OCI-LY7 (cell line): ENCODE data around the gene HIP1R. TPM values are rescaled to one million over a fixed set of nuclear protein-coding genes. Genes with fewer than 3 reads are reported as not detected.

Source experiments
- BruUV-seq: library from RNA; stranded (reverse); fragments of 400-500 nt; replicated peaks from 2 replicates; lab custom pipeline; 2021; lab: Mats Ljungman, UMichigan
- CTCF ChIA-PET: fragments of 300-600 bp; sonication (Branson Sonifier 250); formaldehyde crosslinking; loops from one replicate; lab custom pipeline; 2022; ENCODE audit warnings: antibody characterized with exemption; ENCODE audit not compliant: unreplicated experiment; lab: Charles Lee
- POLR2A ChIA-PET: fragments of 300-600 bp; sonication (Branson Sonifier 250); formaldehyde crosslinking; loops from one replicate; lab custom pipeline; 2022; ENCODE audit warnings: antibody characterized with exemption; lab: Charles Lee
- DNase-seq: peaks from one replicate; pipeline ENCODE4 v3.0.0-alpha.2; 2015; ENCODE audit warnings: low spot score
- H2AFZ ChIP-seq: fragments of 200-600 bp; sonication (generic), shearing (Covaris generic); 2 replicates; pipeline ENCODE4 v1.6.1; 2014; ENCODE audit warnings: mild to moderate bottlenecking, antibody characterized with exemption, low read length, moderate library complexity
- H3K27ac ChIP-seq: fragments of 200-600 bp; sonication (generic); 2 replicates; pipeline ENCODE4 v1.5.1; 2014; ENCODE audit warnings: mixed run types, low read depth, mild to moderate bottlenecking, moderate library complexity, low read length, inconsistent platforms; ENCODE audit not compliant: poor library complexity, severe bottlenecking
- H3K36me3 ChIP-seq: fragments of 200-600 bp; sonication (generic); 2 replicates; pipeline ENCODE4 v1.6.1; 2014; ENCODE audit warnings: mild to moderate bottlenecking, antibody characterized with exemption, low read length, moderate library complexity, mixed read lengths; ENCODE audit not compliant: insufficient read depth
- H3K4me1 ChIP-seq: fragments of 200-600 bp; sonication (generic); 2 replicates; pipeline ENCODE4 v1.5.1; 2014; ENCODE audit warnings: mild to moderate bottlenecking, low read length; ENCODE audit not compliant: insufficient read depth, poor library complexity, severe bottlenecking
- H3K4me2 ChIP-seq: fragments of 200-600 bp; sonication (generic); 2 replicates; pipeline ENCODE4 v1.6.1; 2014; ENCODE audit warnings: mild to moderate bottlenecking, low read length
- H3K4me3 ChIP-seq: fragments of 200-600 bp; sonication (generic); 2 replicates; pipeline ENCODE4 v1.5.1; 2014; ENCODE audit warnings: mild to moderate bottlenecking, low read depth, low read length; ENCODE audit not compliant: poor library complexity, severe bottlenecking
- H3K79me2 ChIP-seq: fragments of 200-600 bp; sonication (generic); 2 replicates; pipeline ENCODE4 v1.6.1; 2016; ENCODE audit warnings: low read depth, mild to moderate bottlenecking, low read length, moderate library complexity, mixed read lengths; ENCODE audit not compliant: insufficient read depth
- H3K9me2 ChIP-seq: fragments of 200-600 bp; sonication (generic); 2 replicates; pipeline ENCODE4 v1.6.1; 2016; ENCODE audit warnings: mild to moderate bottlenecking, low read length, mixed read lengths; ENCODE audit not compliant: insufficient read depth
- H3K9me3 ChIP-seq: fragments of 200-600 bp; sonication (generic); 2 replicates; pipeline ENCODE4 v1.6.1; 2014; ENCODE audit warnings: mild to moderate bottlenecking, mixed run types, low read length, mixed read lengths
- H4K20me1 ChIP-seq: fragments of 200-600 bp; sonication (generic); 2 replicates; pipeline ENCODE4 v1.6.1; 2014; ENCODE audit warnings: mild to moderate bottlenecking, antibody characterized with exemption, low read length, moderate library complexity, mixed read lengths; ENCODE audit not compliant: insufficient read depth
- EZH2phosphoT487 ChIP-seq: fragments of 200-600 bp; sonication (generic); IDR thresholded peaks from 2 replicates; pipeline ENCODE4 v1.6.1; 2018; ENCODE audit warnings: low read depth, borderline replicate concordance, mild to moderate bottlenecking, mixed run types, antibody characterized with exemption, low read length, moderate library complexity, mixed read lengths
- intact Hi-C: fragments of 100-400 bp; cut with micrococcal nuclease; formaldehyde crosslinking; loops from one replicate; pipeline ENCODE4 v1.10.0; 2022; ENCODE audit not compliant: unreplicated experiment
- total RNA-seq, 2 experiments: library from RNA; depleted of rRNA in 1 of 2; stranded (reverse); fragments of >200 nt in 1 of 2; shearing (Covaris generic) in 1 of 2; gene quantifications; 2 replicates each; pipeline ENCODE4 v1.2.3, GENCODE V29; 2014 to 2022
- TF ChIP-seq, protein P1 (sequence below): fragments of 200-600 bp; sonication (generic); conservative IDR thresholded peaks from 2 replicates; pipeline ENCODE4 v1.5.1; 2014; ENCODE audit warnings: mild to moderate bottlenecking, antibody characterized with exemption, low read length, moderate library complexity, mixed read lengths

The HIP1R gene
- total RNA-seq, 2 experiments from 2014 or later: 56.5 to 66.4 TPM

DNA sequence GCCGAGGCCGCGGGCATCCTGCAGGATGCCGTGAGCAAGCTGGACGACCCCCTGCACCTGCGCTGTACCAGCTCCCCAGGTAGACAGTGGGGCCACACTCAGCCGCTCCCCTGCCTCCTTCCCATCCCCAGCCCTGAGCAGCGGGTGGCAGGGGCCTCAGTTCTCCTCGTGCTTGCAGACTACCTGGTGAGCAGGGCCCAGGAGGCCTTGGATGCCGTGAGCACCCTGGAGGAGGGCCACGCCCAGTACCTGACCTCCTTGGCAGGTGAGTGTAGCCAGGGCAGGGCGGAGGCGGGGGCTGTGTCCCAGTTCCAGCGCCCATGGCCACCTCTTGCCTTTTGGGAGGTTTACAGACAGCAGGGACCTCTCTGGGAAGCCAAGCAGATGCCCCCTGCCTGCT, 22.9 kb downstream of the HIP1R start:
- BruUV-seq: no TSS peak
- Histone ChIP-seq H2AFZ (no peak overlapping the region), H3K9me3 (no peaks in the 10 kb centered on the region), H3K4me3 (no peak overlapping the region), H4K20me1 (no peaks in the 10 kb centered on the region), H3K79me2 (no peaks in the 10 kb centered on the region), H3K4me2 (no peak overlapping the region), H3K27ac (no peak overlapping the region), H3K36me3 (peaks cover 54% of the 10 kb centered on the region), H3K4me1 (no peaks in the 10 kb centered on the region), H3K9me2 (no peaks in the 10 kb centered on the region)
- ChIA-PET POLR2A (no interaction called here), CTCF (interaction anchor here (0.5 to 1.1 kb wide), 2 partner anchors 12 to 88 kb away, joined by 3 read pairs; no protein-coding TSS in a partner anchor)
- no peak for TF ChIP-seq EZH2phosphoT487
- TF ChIP-seq, protein P1, sequence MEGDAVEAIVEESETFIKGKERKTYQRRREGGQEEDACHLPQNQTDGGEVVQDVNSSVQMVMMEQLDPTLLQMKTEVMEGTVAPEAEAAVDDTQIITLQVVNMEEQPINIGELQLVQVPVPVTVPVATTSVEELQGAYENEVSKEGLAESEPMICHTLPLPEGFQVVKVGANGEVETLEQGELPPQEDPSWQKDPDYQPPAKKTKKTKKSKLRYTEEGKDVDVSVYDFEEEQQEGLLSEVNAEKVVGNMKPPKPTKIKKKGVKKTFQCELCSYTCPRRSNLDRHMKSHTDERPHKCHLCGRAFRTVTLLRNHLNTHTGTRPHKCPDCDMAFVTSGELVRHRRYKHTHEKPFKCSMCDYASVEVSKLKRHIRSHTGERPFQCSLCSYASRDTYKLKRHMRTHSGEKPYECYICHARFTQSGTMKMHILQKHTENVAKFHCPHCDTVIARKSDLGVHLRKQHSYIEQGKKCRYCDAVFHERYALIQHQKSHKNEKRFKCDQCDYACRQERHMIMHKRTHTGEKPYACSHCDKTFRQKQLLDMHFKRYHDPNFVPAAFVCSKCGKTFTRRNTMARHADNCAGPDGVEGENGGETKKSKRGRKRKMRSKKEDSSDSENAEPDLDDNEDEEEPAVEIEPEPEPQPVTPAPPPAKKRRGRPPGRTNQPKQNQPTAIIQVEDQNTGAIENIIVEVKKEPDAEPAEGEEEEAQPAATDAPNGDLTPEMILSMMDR: no peak
- intact Hi-C loops: no loop called here
- no peak for DNase-seq

DNA sequence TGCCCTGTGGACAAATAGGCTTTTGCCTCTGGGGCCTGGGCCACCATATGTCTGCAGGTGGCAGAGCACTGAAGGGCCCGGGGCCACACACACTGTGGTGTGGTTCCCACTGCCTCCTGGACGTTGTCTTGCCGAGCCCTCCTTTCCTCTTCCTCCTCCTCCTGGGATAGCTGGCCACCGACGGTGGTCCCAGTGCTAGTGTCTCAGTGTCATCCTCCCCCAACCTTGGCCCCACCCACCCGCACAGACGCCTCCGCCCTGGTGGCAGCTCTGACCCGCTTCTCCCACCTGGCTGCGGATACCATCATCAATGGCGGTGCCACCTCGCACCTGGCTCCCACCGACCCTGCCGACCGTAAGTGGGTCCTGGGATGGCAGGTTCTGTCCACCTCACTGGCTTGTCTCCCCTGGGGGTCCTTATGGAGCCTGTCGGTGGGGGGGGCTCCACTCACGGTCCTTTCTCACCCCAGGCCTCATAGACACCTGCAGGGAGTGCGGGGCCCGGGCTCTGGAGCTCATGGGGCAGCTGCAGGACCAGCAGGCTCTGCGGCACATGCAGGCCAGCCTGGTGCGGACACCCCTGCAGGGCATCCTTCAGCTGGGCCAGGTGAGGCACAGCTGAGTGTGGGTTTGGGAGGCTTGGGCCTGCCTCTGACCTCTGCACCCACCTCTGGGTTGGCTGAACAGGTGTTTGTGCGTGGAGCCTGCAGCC, 23.5 kb downstream of the HIP1R start:
- Histone ChIP-seq H3K4me3 (no peak overlapping the region), H3K36me3 (peaks cover 54% of the 10 kb centered on the region), H3K4me2 (no peak overlapping the region), H3K79me2 (no peaks in the 10 kb centered on the region), H3K4me1 (no peaks in the 10 kb centered on the region), H3K9me2 (no peaks in the 10 kb centered on the region), H2AFZ (no peak overlapping the region), H3K27ac (no peak overlapping the region), H4K20me1 (no peaks in the 10 kb centered on the region), H3K9me3 (no peaks in the 10 kb centered on the region)
- DNase-seq: no peak
- TF ChIP-seq, protein P1: no peak
- no peak for TF ChIP-seq EZH2phosphoT487
- POLR2A ChIA-PET: no interaction called here
- no TSS peak for BruUV-seq
- intact Hi-C loops: no loop called here
- CTCF ChIA-PET: interaction anchor here (0.5 to 1.3 kb wide), 3 partner anchors 12 to 1119 kb away, joined by 3 to 5 read pairs (median 3); no protein-coding TSS in a partner anchor
